ENCODE data around the gene ABCG5.

GRCh38 chr2:43810888-43811287 lies 27.8 kb downstream of the ABCG5 start:
- TF ChIP-seq CTCF (conservative IDR thresholded peaks at IDR 0.05; ENCODE audit: low read depth in 2 of 2) = no peak
- no peak for TF ChIP-seq EZH2 (IDR thresholded peaks at IDR 0.05; ENCODE audit: low read depth, unreplicated experiment)
- TF ChIP-seq NANOG (IDR thresholded peaks at IDR 0.05; ENCODE audit: borderline replicate concordance) = no peak
